ENCODE results near the gene POLG. TPM values are rescaled to one million over a fixed set of nuclear protein-coding genes. Genes with fewer than 3 reads are reported as not detected.

Gene POLG
- total and polyA plus RNA-seq, 2 experiments from 2014 or later, result 28.8 to 74.1 TPM

DNA sequence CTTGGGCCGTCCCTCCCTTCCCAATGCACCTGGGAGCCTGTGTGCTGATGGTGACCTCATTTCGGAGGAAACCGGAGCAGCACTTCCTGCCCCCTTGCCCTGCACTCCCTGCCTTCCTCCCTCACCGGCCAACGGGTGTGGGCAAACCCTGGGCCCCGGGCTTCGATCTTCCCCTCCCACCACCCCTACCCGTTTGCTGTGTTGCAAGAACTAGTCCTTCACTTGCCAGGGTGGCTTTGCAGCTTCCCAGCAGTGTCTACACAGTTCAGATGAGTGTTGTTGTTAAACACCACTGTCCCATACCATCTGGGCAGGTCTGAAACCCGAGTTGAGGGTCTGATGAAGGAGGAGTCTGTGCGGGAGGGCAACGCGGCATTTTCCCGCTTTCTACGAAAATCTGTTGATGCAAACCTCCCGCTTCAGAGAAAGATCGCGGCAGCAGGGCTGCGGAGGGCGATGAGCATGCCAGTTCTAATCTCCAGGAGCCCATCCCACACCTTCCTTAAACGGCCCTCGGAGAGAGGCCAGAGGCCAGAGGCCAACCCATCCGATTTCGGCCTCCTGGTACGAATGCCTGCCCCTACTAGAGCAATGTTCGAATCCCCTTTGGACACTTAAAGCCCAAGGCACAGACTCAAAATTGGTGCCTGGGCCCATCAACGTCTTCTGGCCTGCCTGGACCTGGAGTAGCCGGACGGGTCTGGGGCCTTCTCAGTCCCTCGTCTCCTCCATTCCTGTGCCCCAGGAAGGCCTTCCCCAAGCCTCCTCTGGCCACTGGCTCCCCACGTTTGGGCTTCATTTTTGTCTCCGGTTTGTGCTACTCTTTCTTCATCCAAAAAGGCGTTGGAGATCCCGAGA, 35.7 kb upstream of the POLG start:
- Histone ChIP-seq H3K36me3 (ENCODE audit: insufficient read depth) (no peaks in the 10 kb centered on the region; the same call in 1 of the 2 replicates), H3K4me3 (peak overlapping the region; percentile 48), H3K4me2 (peak overlapping the region; percentile 75), H3K4me1 (ENCODE audit: insufficient read depth) (peaks cover 59% of the 10 kb centered on the region), H2AFZ (peak overlapping the region; percentile 18; the same call in 1 of the 2 replicates), H3F3A (replicated peaks; ENCODE audit: low read depth) (peaks cover 28% of the 10 kb centered on the region), H3K79me2 (replicated peaks; ENCODE audit: insufficient read depth) (no peaks in the 10 kb centered on the region), H3K9me2 (ENCODE audit: insufficient read depth) (no peaks in the 10 kb centered on the region), H3K27ac (ENCODE audit: low read depth) (no peak overlapping the region), H4K20me1 (replicated peaks; ENCODE audit: insufficient read depth) (peaks cover 42% of the 10 kb centered on the region), H3K27me3 (ENCODE audit: insufficient read depth) (peaks cover 100% of the 10 kb centered on the region)
- Mint-ChIP-seq H3K27me3 (ENCODE audit: insufficient read depth, low read depth, poor library complexity) (peaks cover 98% of the 10 kb centered on the region), H3K9me3 (peaks cover 8% of the 10 kb centered on the region; the same call in 2 of the 3 replicates), H3K27ac (no peak overlapping the region), H3K4me1 (peaks cover 40% of the 10 kb centered on the region), H3K4me3 (peak overlapping the region; percentile 56), H3K36me3 (ENCODE audit: low read depth) (no peaks in the 10 kb centered on the region)
- DNase-seq (ENCODE audit: low spot score), result peak; percentile 88
- peak; percentile 16 for ATAC-seq
- TF ChIP-seq EZH2phosphoT487 (IDR thresholded peaks at IDR 0.05; ENCODE audit: unreplicated experiment) (peak; percentile 97), POLR2AphosphoS5 (IDR thresholded peaks at IDR 0.05; ENCODE audit: low read depth) (peak; percentile 41; the same call in 1 of the 2 replicates), REST (IDR thresholded peaks at IDR 0.05; ENCODE audit: unreplicated experiment) (no peak), EZH2 (IDR thresholded peaks at IDR 0.05; ENCODE audit: low read depth, unreplicated experiment) (peak; percentile 98)

DNA sequence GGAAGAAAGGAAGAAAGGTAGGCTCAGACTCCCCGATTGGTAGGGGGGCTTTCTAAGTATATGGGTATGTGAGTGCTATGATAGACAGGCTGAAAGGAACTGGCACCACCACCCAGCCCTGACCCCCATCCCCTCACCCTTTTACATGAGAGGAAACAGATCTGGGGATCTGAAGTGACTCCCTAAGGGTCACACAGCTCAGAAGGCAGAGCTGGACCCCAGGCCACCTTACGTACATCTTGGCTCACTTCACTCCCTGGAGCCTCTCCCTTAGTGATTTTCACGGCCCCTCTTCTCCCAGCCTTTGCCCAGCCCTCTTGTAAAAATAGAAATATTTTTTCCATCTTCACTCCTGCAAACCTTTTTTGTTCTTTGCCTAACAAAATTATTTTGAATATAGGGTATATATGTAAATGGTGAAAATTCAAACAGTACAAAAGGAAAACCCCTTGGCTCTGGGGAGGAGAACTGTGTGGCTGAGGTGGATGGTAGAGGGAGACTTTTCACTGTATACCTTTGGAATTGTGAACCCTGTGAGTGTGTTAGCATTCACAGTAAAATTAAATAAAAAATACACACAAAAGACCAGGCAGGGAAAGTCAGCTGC, 34.8 kb upstream of the POLG start:
- H3K9me2 ChIP-seq (ENCODE audit: insufficient read depth), result no peaks in the 10 kb centered on the region
- no peak for DNase-seq (ENCODE audit: low spot score)
- H3K4me1 ChIP-seq (ENCODE audit: insufficient read depth), result peaks cover 50% of the 10 kb centered on the region
- Mint-ChIP-seq H3K9me3 (peaks cover 8% of the 10 kb centered on the region; the same call in 2 of the 3 replicates), H3K27ac (no peak overlapping the region), H3K4me3 (peak overlapping the region; percentile 41; the same call in 1 of the 3 replicates), H3K4me1 (peaks cover 35% of the 10 kb centered on the region), H3K36me3 (ENCODE audit: low read depth) (no peaks in the 10 kb centered on the region), H3K27me3 (ENCODE audit: insufficient read depth, low read depth, poor library complexity) (peaks cover 98% of the 10 kb centered on the region)
- no peaks in the 10 kb centered on the region; the same call in 1 of the 2 replicates for H3K36me3 ChIP-seq (ENCODE audit: insufficient read depth)
- no peak overlapping the region for H3K27ac ChIP-seq (ENCODE audit: low read depth)
- no peaks in the 10 kb centered on the region for H3K79me2 ChIP-seq (replicated peaks; ENCODE audit: insufficient read depth)
- H3K4me2 ChIP-seq, result peak overlapping the region; percentile 75
- H3K4me3 ChIP-seq, result peak overlapping the region; percentile 50
- ATAC-seq, result no peak
- TF ChIP-seq, protein P1, sequence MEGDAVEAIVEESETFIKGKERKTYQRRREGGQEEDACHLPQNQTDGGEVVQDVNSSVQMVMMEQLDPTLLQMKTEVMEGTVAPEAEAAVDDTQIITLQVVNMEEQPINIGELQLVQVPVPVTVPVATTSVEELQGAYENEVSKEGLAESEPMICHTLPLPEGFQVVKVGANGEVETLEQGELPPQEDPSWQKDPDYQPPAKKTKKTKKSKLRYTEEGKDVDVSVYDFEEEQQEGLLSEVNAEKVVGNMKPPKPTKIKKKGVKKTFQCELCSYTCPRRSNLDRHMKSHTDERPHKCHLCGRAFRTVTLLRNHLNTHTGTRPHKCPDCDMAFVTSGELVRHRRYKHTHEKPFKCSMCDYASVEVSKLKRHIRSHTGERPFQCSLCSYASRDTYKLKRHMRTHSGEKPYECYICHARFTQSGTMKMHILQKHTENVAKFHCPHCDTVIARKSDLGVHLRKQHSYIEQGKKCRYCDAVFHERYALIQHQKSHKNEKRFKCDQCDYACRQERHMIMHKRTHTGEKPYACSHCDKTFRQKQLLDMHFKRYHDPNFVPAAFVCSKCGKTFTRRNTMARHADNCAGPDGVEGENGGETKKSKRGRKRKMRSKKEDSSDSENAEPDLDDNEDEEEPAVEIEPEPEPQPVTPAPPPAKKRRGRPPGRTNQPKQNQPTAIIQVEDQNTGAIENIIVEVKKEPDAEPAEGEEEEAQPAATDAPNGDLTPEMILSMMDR (conservative IDR thresholded peaks at IDR 0.05; ENCODE audit: low read depth in 2 of 2), result no peak
- TF ChIP-seq CREB1 (CRISPR knock-in tag; IDR thresholded peaks at IDR 0.05; ENCODE audit: low read depth) (no peak), EZH2 (IDR thresholded peaks at IDR 0.05; ENCODE audit: low read depth, unreplicated experiment) (peak; percentile 76)
- peaks cover 36% of the 10 kb centered on the region for H4K20me1 ChIP-seq (replicated peaks; ENCODE audit: insufficient read depth)
- H3F3A ChIP-seq (replicated peaks; ENCODE audit: low read depth), result peaks cover 19% of the 10 kb centered on the region
- H2AFZ ChIP-seq, result no peak overlapping the region
- H3K27me3 ChIP-seq (ENCODE audit: insufficient read depth), result peaks cover 100% of the 10 kb centered on the region

Measured in GM23338 (cell line).